ENCODE data around the gene FAIM2.

DNA sequence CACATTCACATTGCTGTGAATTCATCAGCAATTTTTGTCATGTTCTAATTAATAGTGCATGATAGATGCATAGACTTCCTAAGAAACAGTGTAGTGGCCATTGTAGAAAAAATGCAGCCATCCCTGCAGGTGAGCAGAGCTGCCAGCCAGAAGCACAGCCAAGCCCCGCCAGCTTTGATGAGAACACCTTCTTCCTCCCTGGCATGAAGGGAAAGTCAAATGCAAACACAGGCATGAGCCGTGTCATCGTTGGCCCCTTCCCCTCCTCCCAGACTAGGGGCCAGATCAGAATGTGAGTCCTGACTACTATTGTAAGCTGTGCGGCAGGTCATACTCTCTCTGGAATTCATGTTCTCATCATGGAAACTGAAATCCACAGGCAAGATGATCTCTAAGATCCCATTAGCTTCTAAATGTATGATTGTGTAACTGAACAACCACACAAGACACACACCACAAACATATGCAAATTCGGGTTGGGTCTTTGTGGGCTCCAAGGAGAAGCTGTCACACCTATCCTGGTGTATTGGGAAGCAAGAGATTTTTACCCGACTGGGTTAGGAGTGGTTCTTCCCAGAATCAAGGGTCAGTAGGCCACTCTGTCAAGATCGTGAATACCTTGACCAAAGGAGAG lies 44.0 kb upstream of the FAIM2 start:
- TF ChIP-seq, protein P1, sequence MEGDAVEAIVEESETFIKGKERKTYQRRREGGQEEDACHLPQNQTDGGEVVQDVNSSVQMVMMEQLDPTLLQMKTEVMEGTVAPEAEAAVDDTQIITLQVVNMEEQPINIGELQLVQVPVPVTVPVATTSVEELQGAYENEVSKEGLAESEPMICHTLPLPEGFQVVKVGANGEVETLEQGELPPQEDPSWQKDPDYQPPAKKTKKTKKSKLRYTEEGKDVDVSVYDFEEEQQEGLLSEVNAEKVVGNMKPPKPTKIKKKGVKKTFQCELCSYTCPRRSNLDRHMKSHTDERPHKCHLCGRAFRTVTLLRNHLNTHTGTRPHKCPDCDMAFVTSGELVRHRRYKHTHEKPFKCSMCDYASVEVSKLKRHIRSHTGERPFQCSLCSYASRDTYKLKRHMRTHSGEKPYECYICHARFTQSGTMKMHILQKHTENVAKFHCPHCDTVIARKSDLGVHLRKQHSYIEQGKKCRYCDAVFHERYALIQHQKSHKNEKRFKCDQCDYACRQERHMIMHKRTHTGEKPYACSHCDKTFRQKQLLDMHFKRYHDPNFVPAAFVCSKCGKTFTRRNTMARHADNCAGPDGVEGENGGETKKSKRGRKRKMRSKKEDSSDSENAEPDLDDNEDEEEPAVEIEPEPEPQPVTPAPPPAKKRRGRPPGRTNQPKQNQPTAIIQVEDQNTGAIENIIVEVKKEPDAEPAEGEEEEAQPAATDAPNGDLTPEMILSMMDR (conservative IDR thresholded peaks at IDR 0.05), result no peak
- TF ChIP-seq ZFX (IDR thresholded peaks at IDR 0.05), result no peak

Data from C4-2B (cell line).